GM21576 (cell line): ENCODE measurements around the gene SAMM50.
"Not testable (repeated sequence)": the region's sequence is repeated elsewhere in the genome, so short reads cannot be mapped to it uniquely, and the experiment has no call there.

ENCODE experiments used
- ATAC-seq: cut with Tn5 transposase; IDR thresholded peaks from one replicate; pipeline ENCODE4 v1.9.1; 2021; ENCODE audit warnings: mild to moderate bottlenecking, moderate library complexity; ENCODE audit not compliant: unreplicated experiment

Gene SAMM50

GRCh38 chr22:44000123-44000522 lies 44.9 kb downstream of the SAMM50 start:
- no peak for ATAC-seq

GRCh38 chr22:44001521-44001920 lies 46.3 kb downstream of the SAMM50 start:
- ATAC-seq, result no peak

- no peak for ATAC-seq
These were observed 47.1 kb downstream of the SAMM50 start for GRCh38 chr22:44002324-44002723.

GRCh38 chr22:44002997-44003396 lies 47.8 kb downstream of the SAMM50 start:
- ATAC-seq, result no peak

- no peak for ATAC-seq
These were observed 48.3 kb downstream of the SAMM50 start for GRCh38 chr22:44003405-44004103.

- ATAC-seq, result no peak
These were observed 48.8 kb downstream of the SAMM50 start for GRCh38 chr22:44004104-44004460.

GRCh38 chr22:44005524-44005923 lies 50.3 kb downstream of the SAMM50 start:
- no peak for ATAC-seq

- ATAC-seq, result no peak
These were observed 56.9 kb downstream of the SAMM50 start for GRCh38 chr22:44012162-44012561.

GRCh38 chr22:44012591-44012990 lies 57.3 kb downstream of the SAMM50 start:
- ATAC-seq, result no peak

- ATAC-seq, result no peak
These were observed 59.0 kb downstream of the SAMM50 start for GRCh38 chr22:44014241-44014640.

GRCh38 chr22:44016586-44016985 lies 61.3 kb downstream of the SAMM50 start:
- not testable (repeated sequence) for ATAC-seq

GRCh38 chr22:44018594-44018993 lies 63.4 kb downstream of the SAMM50 start:
- no peak for ATAC-seq

- ATAC-seq, result no peak
These were observed 64.2 kb downstream of the SAMM50 start for GRCh38 chr22:44019416-44019815.

GRCh38 chr22:44019846-44020245 lies 64.6 kb downstream of the SAMM50 start:
- ATAC-seq, result no peak

GRCh38 chr22:44020981-44021380 lies 65.7 kb downstream of the SAMM50 start:
- ATAC-seq, result no peak

- ATAC-seq, result no peak
These were observed 68.4 kb downstream of the SAMM50 start for GRCh38 chr22:44023404-44024287.

GRCh38 chr22:44024288-44024921 lies 69.2 kb downstream of the SAMM50 start, which contains the start of gene PARVB:
PARVB (plus strand) TSS chr22:44024302; CDS start chr22:44024340, 38 bp downstream.
- ATAC-seq, result no peak

GRCh38 chr22:44025171-44026065 lies 70.2 kb downstream of the SAMM50 start:
- ATAC-seq, result peak; percentile 49

GRCh38 chr22:44026066-44026629 lies 70.9 kb downstream of the SAMM50 start:
- ATAC-seq, result no peak
